Measurements from ENCODE around the gene ATP6V0E1. TPM values are rescaled to one million over a fixed set of nuclear protein-coding genes. Genes with fewer than 3 reads are reported as not detected.

Gene ATP6V0E1
- total RNA-seq, 1 donor from 2014 or later = 95.3 TPM

DNA sequence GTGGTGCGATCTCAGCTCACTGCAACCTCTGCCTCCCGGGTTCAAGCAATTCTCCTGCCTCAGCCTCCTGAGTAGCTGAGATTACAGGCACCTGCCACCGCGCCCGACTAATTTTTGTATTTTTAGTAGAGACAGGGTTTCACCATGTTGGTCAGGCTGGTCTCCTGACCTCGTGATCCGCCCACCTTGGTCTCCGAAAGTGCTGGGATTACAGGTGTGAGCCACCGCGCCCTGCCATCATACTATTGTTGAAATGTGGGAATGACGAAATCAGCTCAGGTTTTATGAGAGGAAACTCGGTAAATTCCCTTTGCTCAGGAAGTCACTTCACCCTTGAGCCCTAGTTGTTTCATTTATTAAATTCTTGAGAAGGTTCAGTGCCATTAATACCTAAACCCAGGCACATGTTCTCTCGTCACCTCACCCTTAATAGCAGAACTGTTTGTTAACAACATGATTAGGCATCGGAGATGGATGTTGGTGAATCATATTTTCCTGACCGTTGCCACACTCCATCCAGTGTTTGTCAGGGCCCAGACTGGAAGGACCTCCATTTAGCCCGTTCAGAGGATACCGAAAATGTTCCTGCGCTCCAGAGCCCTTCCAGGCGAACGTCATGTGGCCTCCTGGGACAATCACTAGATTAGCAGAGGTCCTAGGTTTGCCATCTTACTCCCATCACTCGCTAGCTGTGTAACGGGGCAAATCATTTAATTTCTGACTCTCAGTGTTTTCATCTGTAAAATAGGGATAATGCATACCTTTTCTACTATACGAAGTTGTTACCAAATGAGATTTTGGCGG is 52.5 kb downstream of the ATP6V0E1 start:
- Mint-ChIP-seq H3K4me1 (ENCODE audit: low read depth, unreplicated experiment) (no peaks in the 10 kb centered on the region), H3K36me3 (ENCODE audit: unreplicated experiment) (no peaks in the 10 kb centered on the region), H3K4me3 (ENCODE audit: unreplicated experiment) (no peak overlapping the region), H3K27ac (ENCODE audit: unreplicated experiment) (no peak overlapping the region), H3K9me3 (ENCODE audit: unreplicated experiment) (peaks cover 3% of the 10 kb centered on the region), H3K27me3 (ENCODE audit: unreplicated experiment) (no peaks in the 10 kb centered on the region)
- no peak for DNase-seq
- no peak for TF ChIP-seq CTCF (IDR thresholded peaks at IDR 0.05; ENCODE audit: partially characterized antibody, unreplicated experiment)

GRCh38 chr5:173039188-173039587 is 55.6 kb downstream of the ATP6V0E1 start:
- no peaks in the 10 kb centered on the region for H3K36me3 Mint-ChIP-seq (ENCODE audit: unreplicated experiment)
- H3K4me3 Mint-ChIP-seq (ENCODE audit: unreplicated experiment) = no peak overlapping the region
- no peaks in the 10 kb centered on the region for H3K4me1 Mint-ChIP-seq (ENCODE audit: low read depth, unreplicated experiment)
- no peak overlapping the region for H3K27ac Mint-ChIP-seq (ENCODE audit: unreplicated experiment)
- no peak for TF ChIP-seq CTCF (IDR thresholded peaks at IDR 0.05; ENCODE audit: partially characterized antibody, unreplicated experiment)
- peaks cover 2% of the 10 kb centered on the region for H3K27me3 Mint-ChIP-seq (ENCODE audit: unreplicated experiment)
- H3K9me3 Mint-ChIP-seq (ENCODE audit: unreplicated experiment) = peaks cover 3% of the 10 kb centered on the region
- DNase-seq = no peak

GRCh38 chr5:173039964-173040363 is 56.4 kb downstream of the ATP6V0E1 start:
- TF ChIP-seq CTCF (IDR thresholded peaks at IDR 0.05; ENCODE audit: partially characterized antibody, unreplicated experiment) = no peak
- Mint-ChIP-seq H3K36me3 (ENCODE audit: unreplicated experiment) (no peaks in the 10 kb centered on the region), H3K27me3 (ENCODE audit: unreplicated experiment) (peaks cover 2% of the 10 kb centered on the region), H3K9me3 (ENCODE audit: unreplicated experiment) (peaks cover 2% of the 10 kb centered on the region), H3K27ac (ENCODE audit: unreplicated experiment) (no peak overlapping the region), H3K4me1 (ENCODE audit: low read depth, unreplicated experiment) (no peaks in the 10 kb centered on the region), H3K4me3 (ENCODE audit: unreplicated experiment) (no peak overlapping the region)
- DNase-seq = no peak

- Mint-ChIP-seq H3K9me3 (ENCODE audit: unreplicated experiment) (peaks cover 2% of the 10 kb centered on the region), H3K36me3 (ENCODE audit: unreplicated experiment) (no peaks in the 10 kb centered on the region), H3K27ac (ENCODE audit: unreplicated experiment) (no peak overlapping the region)
These were observed 58.6 kb downstream of the ATP6V0E1 start for GRCh38 chr5:173041881-173042762.

More at GRCh38 chr5:173041881-173042762, 58.6 kb downstream of the ATP6V0E1 start:
- Mint-ChIP-seq H3K27me3 (ENCODE audit: unreplicated experiment) (peaks cover 2% of the 10 kb centered on the region), H3K4me3 (ENCODE audit: unreplicated experiment) (no peak overlapping the region), H3K4me1 (ENCODE audit: low read depth, unreplicated experiment) (no peaks in the 10 kb centered on the region)
- TF ChIP-seq CTCF (IDR thresholded peaks at IDR 0.05; ENCODE audit: partially characterized antibody, unreplicated experiment) = no peak
- DNase-seq = no peak
